ENCODE measurements around the gene NHSL2.
A peak's percentile ranks its signal among the peaks of the same experiment; 100 is the strongest.
"Not testable (repeated sequence)": the region's sequence is repeated elsewhere in the genome, so short reads cannot be mapped to it uniquely, and the experiment has no call there.

Gene NHSL2

GRCh38 chrX:71910643-71910985 is at the start of gene NHSL2:
NHSL2 (plus strand) TSS chrX:71910845.
- H3K4me3 ChIP-seq (ENCODE audit: low read length) = peak within 1 kb of the TSS; percentile 41
- TF ChIP-seq CTCF (conservative IDR thresholded peaks at IDR 0.05; ENCODE audit: low read depth, low read length) = no peak
- no peak for DNase-seq (ENCODE audit: low read depth)

- TF ChIP-seq CTCF (conservative IDR thresholded peaks at IDR 0.05; ENCODE audit: low read depth, low read length) = no peak
- no peak for DNase-seq (ENCODE audit: low read depth)
- no peak overlapping the region for H3K4me3 ChIP-seq (ENCODE audit: low read length)
Measured at GRCh38 chrX:71867680-71868079, 43.0 kb upstream of the NHSL2 start.

GRCh38 chrX:71869566-71869965 is 41.1 kb upstream of the NHSL2 start:
- DNase-seq (ENCODE audit: low read depth); H3K4me3 ChIP-seq (ENCODE audit: low read length): not testable (repeated sequence)

- no peak for DNase-seq (ENCODE audit: low read depth)
- peak; percentile 50 for TF ChIP-seq CTCF (conservative IDR thresholded peaks at IDR 0.05; ENCODE audit: low read depth, low read length)
- no peak overlapping the region for H3K4me3 ChIP-seq (ENCODE audit: low read length)
Measured at GRCh38 chrX:71870208-71871098, 40.2 kb upstream of the NHSL2 start.

- DNase-seq (ENCODE audit: low read depth) = peak; percentile 62
- no peak overlapping the region for H3K4me3 ChIP-seq (ENCODE audit: low read length)
- TF ChIP-seq CTCF (conservative IDR thresholded peaks at IDR 0.05; ENCODE audit: low read depth, low read length) = no peak
Measured at GRCh38 chrX:71871367-71871766, 39.3 kb upstream of the NHSL2 start.

GRCh38 chrX:71872542-71873458 is 37.8 kb upstream of the NHSL2 start:
- no peak for DNase-seq (ENCODE audit: low read depth)
- no peak overlapping the region for H3K4me3 ChIP-seq (ENCODE audit: low read length)
- TF ChIP-seq CTCF (conservative IDR thresholded peaks at IDR 0.05; ENCODE audit: low read depth, low read length) = no peak

GRCh38 chrX:71873459-71873833 is 37.2 kb upstream of the NHSL2 start:
- no peak for DNase-seq (ENCODE audit: low read depth)
- TF ChIP-seq CTCF (conservative IDR thresholded peaks at IDR 0.05; ENCODE audit: low read depth, low read length) = no peak
- no peak overlapping the region for H3K4me3 ChIP-seq (ENCODE audit: low read length)

GRCh38 chrX:71876841-71877240 is 33.8 kb upstream of the NHSL2 start:
- not testable (repeated sequence) for DNase-seq (ENCODE audit: low read depth); H3K4me3 ChIP-seq (ENCODE audit: low read length)

All from retinal pigment epithelial cell (primary cell).